ENCODE results near the gene RGSL1. TPM values are rescaled to one million over a fixed set of nuclear protein-coding genes. Genes with fewer than 3 reads are reported as not detected.

RGSL1 gene
- 0.02 TPM in 1 of 2 replicates, not detected in the other for total RNA-seq (2014; rRNA removed; shearing (Covaris generic))
- polyA plus RNA-seq (2015; cell fraction: cytosol; rRNA removed) = not detected in 2 replicates
- not detected in 2 replicates for polyA plus RNA-seq (2015; cell fraction: nucleus; rRNA removed)

DNA sequence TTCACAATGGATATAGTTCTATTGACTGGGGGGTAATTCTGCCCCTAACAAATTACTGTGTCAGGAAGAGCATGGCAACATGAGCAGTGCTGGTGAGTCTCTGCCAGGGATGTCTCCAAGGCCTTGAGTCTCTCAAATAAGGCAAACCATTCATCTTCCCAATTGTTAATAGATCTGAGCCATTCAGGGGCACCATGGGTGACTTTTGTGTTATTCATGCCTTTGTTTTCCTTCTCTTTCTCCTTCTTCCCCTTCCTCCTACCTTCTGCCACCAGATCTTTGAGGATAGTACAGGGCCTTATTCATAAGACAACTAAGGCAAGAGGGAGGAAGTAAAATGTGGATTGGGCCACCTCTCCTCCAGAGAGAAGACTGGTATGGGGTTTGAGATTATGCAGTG is at the start of gene RGSL1:
Gene RGSL1 (plus strand): TSS at position 60 of the 400 bp plus-strand sequence. CDS start 20 bp downstream, at position 80.
- DNase-seq (ENCODE audit: low read depth) = no peak

DNA sequence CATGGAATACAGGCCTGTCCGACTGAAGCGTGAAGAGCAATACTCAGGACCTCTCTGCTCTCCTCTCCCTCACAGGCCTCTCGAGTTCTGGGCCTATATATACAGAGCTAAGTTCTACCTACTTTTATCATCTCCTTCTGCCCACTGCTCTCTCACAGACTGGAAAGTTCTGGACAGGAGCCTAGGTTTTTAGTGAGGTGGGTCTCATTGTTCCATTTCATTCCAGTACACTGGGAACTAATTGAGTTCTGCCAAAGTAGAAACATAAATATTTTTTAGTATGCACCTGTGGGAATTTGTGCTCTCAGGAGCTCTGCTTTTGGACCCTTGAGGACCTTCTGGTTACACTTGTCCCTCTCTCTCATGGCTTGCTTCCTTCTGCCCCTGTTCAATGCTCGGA is 49.4 kb upstream of the RGSL1 start, which contains the start of gene TEDDM1:
Gene TEDDM1 (minus strand): TSS at position 101 of the 400 bp plus-strand sequence. CDS start 182 bp downstream, outside the sequence.
- DNase-seq (ENCODE audit: low read depth) = no peak

GRCh38 chr1:182404781-182405180 is 45.2 kb upstream of the RGSL1 start:
- no peak for DNase-seq (ENCODE audit: low read depth)

DNA sequence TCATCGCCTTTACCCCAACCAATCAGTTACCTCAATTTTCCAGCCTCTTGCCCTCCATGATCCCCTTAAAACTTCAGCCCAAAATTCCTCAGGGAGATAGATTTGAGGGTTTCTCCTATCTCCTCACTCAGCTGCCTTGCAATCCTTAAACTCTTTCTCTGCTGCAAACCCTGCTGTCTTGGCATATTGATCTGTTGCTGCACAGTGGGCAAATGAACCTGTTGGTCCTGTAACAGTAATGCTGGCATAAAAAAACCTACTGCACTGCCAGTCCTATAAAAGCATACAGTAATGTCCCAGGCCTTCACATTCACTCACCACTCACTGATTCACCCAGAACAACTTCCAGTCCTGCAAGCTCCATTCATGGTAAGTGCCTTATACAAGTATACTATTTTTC is 44.4 kb upstream of the RGSL1 start:
- no peak for DNase-seq (ENCODE audit: low read depth)

- DNase-seq (ENCODE audit: low read depth) = no peak
Observed at GRCh38 chr1:182406012-182406411, 43.9 kb upstream of the RGSL1 start.

GRCh38 chr1:182407724-182408123 is 42.2 kb upstream of the RGSL1 start:
- no peak for DNase-seq (ENCODE audit: low read depth)

- DNase-seq (ENCODE audit: low read depth) = no peak
Observed at GRCh38 chr1:182408435-182409075, 41.4 kb upstream of the RGSL1 start.

DNA sequence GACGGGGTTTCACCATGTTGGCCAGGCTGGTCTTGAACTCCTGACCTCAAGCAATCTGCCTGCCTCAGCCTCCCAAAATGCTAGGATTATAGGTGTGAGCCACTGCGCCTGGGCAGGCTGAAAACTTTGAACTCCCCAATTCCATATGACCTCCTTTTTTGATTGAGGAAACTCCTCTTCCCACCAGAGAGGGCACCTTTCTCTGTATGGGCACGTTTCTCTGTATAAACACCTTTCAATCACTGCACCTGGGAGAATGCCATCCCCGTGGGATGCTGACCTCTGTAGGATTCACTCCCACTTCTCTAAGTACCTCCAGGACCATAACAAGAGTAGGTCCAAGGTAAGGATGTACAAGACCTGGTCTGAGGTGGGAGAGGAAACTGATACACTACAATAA is 39.8 kb upstream of the RGSL1 start:
- DNase-seq (ENCODE audit: low read depth) = no peak

DNA sequence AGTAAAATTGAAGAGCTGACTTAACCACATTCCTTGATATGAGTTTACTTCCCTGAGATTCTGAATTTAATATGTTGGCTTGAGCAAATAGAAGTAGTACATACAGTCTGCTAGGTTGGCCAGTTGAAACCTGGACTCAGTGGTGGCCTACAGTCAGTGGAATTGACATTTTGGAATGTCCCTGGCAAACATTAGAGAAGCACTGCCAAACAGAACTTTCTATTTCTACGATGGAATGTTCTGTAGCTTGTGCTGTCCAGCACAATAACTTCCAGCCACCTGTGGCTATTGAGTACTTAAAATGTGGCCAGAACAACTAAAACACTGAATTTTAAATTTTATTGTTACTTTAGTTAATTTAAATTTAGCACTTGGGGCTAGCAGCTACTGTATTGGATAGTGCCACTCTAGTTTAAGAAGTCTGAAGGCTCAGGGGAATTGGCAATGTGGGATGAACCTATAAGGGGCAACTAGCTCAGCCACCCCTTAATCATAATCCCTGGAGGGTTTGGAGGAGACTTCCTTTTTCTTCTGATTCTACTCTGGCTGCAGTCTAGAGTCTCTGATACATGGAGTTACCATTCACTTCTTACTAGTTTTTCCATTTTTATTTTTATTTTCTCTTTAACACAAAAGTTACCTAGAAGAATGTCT is 39.2 kb upstream of the RGSL1 start:
- no peak for DNase-seq (ENCODE audit: low read depth)

- DNase-seq (ENCODE audit: low read depth) = no peak
Observed at GRCh38 chr1:182413486-182413885, 36.5 kb upstream of the RGSL1 start.

- DNase-seq (ENCODE audit: low read depth) = no peak
Observed at GRCh38 chr1:182413969-182414368, 36.0 kb upstream of the RGSL1 start.

- no peak for DNase-seq (ENCODE audit: low read depth)
Observed at GRCh38 chr1:182415789-182416188, 34.2 kb upstream of the RGSL1 start.

DNA sequence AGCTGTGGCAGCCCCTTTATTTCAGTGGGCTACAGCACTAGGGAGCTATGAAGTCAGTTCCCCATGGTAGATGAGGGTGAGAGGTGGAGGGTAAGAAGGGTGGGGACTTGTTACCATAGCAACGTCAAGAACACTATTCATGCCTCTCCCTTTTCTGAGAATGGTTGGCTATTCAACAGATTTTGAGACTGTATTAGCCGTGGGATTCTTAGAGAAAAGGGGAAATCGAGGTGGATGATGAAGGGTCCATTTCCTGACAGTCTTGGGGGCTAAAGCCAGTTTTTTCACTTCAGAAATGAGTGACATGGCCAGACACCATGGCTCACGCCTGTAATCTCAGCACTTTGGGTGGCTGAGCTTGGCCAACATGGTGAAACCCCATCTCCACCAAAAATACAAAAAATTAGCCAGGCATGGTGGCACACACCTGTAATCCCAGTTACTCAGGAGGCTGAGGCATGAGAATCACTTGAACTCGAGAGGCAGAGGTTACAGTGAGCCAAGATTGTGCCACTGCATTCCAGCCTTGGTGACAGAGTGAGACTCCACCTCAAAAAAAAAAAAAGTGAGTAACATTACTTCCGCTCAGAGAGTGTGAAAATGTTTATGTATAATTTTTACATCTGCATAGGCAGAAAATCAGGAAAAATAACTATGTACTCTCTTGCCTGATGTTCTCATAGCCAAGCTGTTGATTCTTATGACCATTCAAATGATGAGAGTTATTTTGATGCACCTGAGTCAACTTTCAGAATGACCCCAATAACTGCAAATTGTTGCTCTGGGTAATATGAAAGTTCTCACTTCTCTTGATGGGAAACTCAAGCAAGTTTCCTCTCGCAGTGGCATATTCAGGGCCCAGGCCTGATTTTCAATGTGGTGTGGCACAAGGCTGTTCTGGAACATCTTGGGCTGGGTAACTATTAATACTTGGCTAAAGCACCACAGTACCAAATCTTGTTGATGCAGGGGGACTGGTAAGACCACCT is 23.2 kb upstream of the RGSL1 start:
- DNase-seq (ENCODE audit: low read depth) = no peak

DNA sequence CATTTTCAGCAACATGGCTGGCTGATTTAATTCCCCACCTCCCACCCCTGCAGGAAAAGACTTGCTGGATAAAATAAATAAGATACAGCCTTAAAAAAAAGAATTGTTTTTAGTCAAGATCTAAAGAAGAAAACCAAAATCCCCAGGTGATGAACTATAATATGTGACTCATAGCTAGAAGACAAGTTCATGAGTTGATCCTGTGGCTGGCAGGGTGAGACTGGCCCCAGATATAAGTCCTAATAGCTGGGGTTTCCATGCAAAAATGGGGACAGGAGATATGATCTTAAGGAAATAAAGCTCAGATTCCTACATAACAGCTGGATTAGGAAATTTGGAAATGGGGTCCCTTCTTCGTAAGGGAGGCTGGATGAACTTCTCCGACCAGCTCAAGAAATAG is 21.9 kb upstream of the RGSL1 start:
- DNase-seq (ENCODE audit: low read depth) = no peak

DNA sequence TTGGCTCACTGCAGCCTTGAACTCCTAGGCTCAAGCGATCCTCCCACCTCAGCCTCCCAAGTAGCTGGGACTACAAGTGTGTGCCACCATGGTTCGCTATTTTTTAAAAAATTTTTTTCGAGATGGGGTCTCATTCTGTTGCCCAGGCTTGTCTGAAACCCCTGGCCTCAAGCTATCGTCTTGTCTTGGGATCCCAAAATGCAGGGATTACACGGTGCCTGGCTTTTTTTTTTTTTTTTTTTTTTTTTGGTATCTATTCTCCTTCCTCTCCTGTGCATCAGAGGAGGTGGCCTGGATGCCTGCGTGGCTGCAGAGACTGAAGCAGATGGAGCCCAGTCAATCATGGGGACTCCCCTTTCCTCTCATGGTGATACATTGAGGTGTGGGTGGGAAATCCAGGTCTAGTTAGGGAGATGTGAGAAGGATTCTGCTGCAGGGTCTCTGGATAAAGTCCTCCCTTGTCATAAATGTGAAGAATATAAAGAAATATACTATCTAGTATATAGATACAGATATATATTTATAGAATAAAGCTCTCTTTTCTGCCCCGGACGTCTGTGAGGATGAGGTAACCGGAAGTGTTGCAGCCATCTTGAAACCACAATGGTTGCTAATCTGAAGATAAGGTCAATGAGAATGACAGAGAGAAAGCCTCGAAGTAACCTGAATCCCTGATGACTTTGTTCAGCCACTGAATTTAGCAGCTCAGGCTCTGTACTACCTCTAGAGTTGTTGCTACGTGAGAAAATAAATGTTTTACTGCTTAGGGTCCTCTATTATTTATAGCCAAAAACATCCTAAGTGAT is 19.5 kb upstream of the RGSL1 start:
- DNase-seq (ENCODE audit: low read depth) = peak; percentile 50

DNA sequence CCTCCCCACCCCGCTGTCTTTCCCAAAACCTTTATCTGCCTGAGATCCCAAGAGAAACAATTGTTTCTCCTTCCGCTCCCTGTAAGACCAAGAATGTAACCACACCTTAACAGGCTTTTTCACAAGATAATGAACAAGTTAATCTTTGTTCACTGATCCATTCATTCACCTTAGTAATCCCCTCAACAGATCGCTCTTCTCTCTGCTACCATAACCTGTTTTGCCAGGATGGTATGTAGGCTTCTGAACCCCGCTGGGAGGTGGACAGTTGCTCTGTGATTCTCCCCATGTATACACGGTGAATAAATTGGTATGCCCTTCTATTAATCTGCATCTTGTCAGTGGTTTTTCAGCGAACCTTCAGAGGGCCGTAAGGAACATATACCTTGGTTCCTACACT is 18.7 kb upstream of the RGSL1 start:
- DNase-seq (ENCODE audit: low read depth) = no peak

DNA sequence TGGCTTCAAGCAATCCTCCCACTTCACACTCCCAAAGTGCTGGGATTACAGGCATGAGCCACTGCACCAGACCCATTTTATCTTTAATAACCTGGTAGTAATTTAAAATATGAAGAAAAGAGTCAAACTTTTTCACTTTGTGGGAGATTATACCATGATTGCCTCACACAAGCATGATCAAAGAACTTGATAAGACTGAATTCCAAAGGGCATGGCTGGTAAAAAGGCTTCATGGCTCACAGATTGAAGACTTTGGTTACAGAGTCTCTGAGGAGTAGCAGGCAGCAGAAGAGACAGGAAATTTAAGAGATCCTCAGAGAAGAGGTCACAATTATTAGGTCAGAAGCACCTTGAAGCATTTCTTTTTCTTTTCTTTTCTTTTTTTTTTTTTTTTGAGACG is 16.4 kb upstream of the RGSL1 start:
- DNase-seq (ENCODE audit: low read depth) = no peak

DNA sequence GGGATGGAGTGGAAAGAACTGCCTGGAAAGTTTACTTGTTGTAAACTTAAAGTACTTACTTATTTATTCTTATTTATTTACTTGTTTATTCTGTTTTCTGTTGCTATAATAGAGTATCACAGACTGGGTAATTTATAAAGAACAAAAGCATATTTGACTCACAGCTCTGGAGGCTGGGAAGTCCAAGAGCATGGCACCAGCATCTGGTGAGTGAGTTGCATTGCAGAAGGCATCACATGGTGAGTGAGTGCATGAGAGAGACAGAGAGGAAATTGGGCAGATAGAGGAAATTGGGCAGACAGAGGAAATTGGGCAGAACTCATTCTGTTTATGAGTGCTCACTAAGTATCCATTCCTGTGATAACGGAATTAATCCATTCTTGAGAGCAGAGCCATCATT is 11.6 kb upstream of the RGSL1 start:
- DNase-seq (ENCODE audit: low read depth) = no peak

- no peak for DNase-seq (ENCODE audit: low read depth)
Observed at GRCh38 chr1:182441719-182442118, 8.2 kb upstream of the RGSL1 start.

DNA sequence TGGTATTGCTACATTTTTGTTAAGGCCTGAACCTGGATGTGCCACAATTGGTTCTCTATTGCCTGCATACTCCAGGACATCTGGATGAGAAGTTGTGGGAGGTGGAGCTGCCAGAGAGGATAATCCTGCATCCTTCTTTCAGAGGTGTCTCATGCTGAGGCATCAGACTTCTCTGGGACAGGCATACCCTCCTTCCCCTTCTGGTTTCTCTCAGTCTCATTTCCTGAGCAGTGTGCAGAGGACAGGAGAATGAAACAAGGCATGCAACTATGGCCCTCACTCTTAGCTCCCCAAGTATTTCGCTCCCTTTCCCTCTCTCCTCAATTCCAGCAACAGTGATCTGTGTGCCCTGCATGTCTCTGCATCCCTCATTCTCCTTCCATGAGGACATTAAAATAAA is 7.6 kb upstream of the RGSL1 start:
- DNase-seq (ENCODE audit: low read depth) = no peak

- no peak for DNase-seq (ENCODE audit: low read depth)
Observed at GRCh38 chr1:182444497-182444896, 5.4 kb upstream of the RGSL1 start.

Data from HT1080 (cell line).